ENCODE results near the gene CHST8. TPM values are rescaled to one million over a fixed set of nuclear protein-coding genes. Genes with fewer than 3 reads are reported as not detected.

CHST8 gene
- polyA plus RNA-seq, 1 of the 3 experiments (the other 2 are of a cell fraction), result 0.05 TPM

GRCh38 chr19:33612928-33613619, 8.7 kb upstream of the CHST8 start:
- H3K79me2 ChIP-seq (ENCODE audit: insufficient read depth), result no peaks in the 10 kb centered on the region
- CTCF ChIA-PET, result interaction anchor here (0.7 kb wide), 1 partner anchor 182 kb away, joined by 4 read pairs; no protein-coding TSS in a partner anchor
- no peak for DNase-seq
- H3F3A ChIP-seq (replicated peaks; ENCODE audit: insufficient read depth), result no peaks in the 10 kb centered on the region
- H3K9ac ChIP-seq, result no peak overlapping the region
- no peaks in the 10 kb centered on the region for H4K20me1 ChIP-seq (ENCODE audit: insufficient read depth)
- peaks cover 0 to 10% of the 10 kb centered on the region in 2 experiments; a peak in 1 of 4 replicates for H3K4me1 ChIP-seq (ENCODE audit: control insufficient read depth in 1 of 2, insufficient read depth in 2 of 2, low read depth in 1 of 2, low read length in 1 of 2)
- no peak overlapping the region for H3K4me2 ChIP-seq
- no peaks in the 10 kb centered on the region for H3K36me3 ChIP-seq (replicated peaks in 1 of 2; ENCODE audit: control insufficient read depth in 1 of 2, insufficient read depth in 2 of 2, low read length in 1 of 2)
- WGBS (ENCODE audit: low lambda C conversion rate), result 14% methylated on average over 7 of the region's 11 CpGs
- H3K9me3 ChIP-seq, result no peaks in the 10 kb centered on the region
- no peaks in the 10 kb centered on the region for H3K9me2 ChIP-seq
- TF ChIP-seq USF1 (IDR thresholded peaks at IDR 0.05; ENCODE audit: borderline replicate concordance, low read depth), result no peak
- TF ChIP-seq EP300 (IDR thresholded peaks at IDR 0.05; ENCODE audit: borderline replicate concordance in 1 of 2, low read depth in 1 of 2, low read length in 1 of 2), result no peak
- no peak for TF ChIP-seq ZBTB33 (IDR thresholded peaks at IDR 0.05; ENCODE audit: borderline replicate concordance, low read depth)
- no peak for TF ChIP-seq MAX (IDR thresholded peaks at IDR 0.05; ENCODE audit: low read depth)
- TF ChIP-seq REST (IDR thresholded peaks at IDR 0.05; ENCODE audit: low read depth, low read length), result no peak
- no peak for TF ChIP-seq FOXJ3 (CRISPR knock-in tag; IDR thresholded peaks at IDR 0.05)
- no peak for TF ChIP-seq YY1 (IDR thresholded peaks at IDR 0.05; ENCODE audit: low read depth)
- TF ChIP-seq NFIC (IDR thresholded peaks at IDR 0.05; ENCODE audit: borderline replicate concordance), result no peak
- no peak for TF ChIP-seq POLR2AphosphoS5 (IDR thresholded peaks at IDR 0.05; ENCODE audit: low read depth, low read length)
- no peak for TF ChIP-seq IRF3 (IDR thresholded peaks at IDR 0.05; ENCODE audit: low read depth, low read length)
- H3K27ac ChIP-seq (ENCODE audit: low read depth in 2 of 2, low read length in 1 of 2), result no peak overlapping the region
- no peak overlapping the region for H3K4me3 ChIP-seq (ENCODE audit: low read depth in 2 of 2, low read length in 1 of 2)
- no peaks in the 10 kb centered on the region for H3K27me3 ChIP-seq (ENCODE audit: insufficient read depth)
- no peak overlapping the region for H2AFZ ChIP-seq (ENCODE audit: low read depth)
- POLR2A ChIA-PET, result no interaction called here

Data from SK-N-SH (cell line).